Cardiac muscle cell (in vitro differentiated cells and primary cell): Measurements from ENCODE around the gene CLDN18. TPM values are rescaled to one million over a fixed set of nuclear protein-coding genes. Genes with fewer than 3 reads are reported as not detected.

Experiments
- DNase-seq, 2 donors: peaks; one replicate each; pipeline versions ENCODE4 v3.0.0 to v3.0.0-alpha.2; 2010 to 2017; ENCODE audit warnings: low read depth in 1 of 2, low spot score in 1 of 2
- H3K27ac ChIP-seq: fragments of 200-600 bp; sonication (generic); 2 replicates; pipeline ENCODE4 v1.5.1; 2016
- H3K27me3 ChIP-seq: fragments of 200-600 bp; sonication (generic); 2 replicates; pipeline ENCODE4 v1.6.0; 2016; ENCODE audit warnings: control low read depth
- H3K36me3 ChIP-seq: fragments of 200-600 bp; sonication (generic); 2 replicates; pipeline ENCODE4 v1.5.1; 2016; ENCODE audit warnings: control low read depth
- H3K4me1 ChIP-seq: fragments of 200-600 bp; sonication (generic); 2 replicates; pipeline ENCODE4 v1.8.1; 2017; ENCODE audit warnings: low read depth, mild to moderate bottlenecking, mixed run types
- H3K4me3 ChIP-seq: fragments of 200-600 bp; sonication (generic); 2 replicates; pipeline ENCODE4 v1.5.1; 2016; ENCODE audit warnings: mild to moderate bottlenecking
- H3K9me3 ChIP-seq: fragments of 200-600 bp; sonication (generic); 2 replicates; pipeline ENCODE4 v1.5.1; 2017; ENCODE audit warnings: low read depth, mild to moderate bottlenecking, control low read depth
- CTCF ChIP-seq: IDR thresholded peaks from 2 replicates; pipeline ENCODE4 v1.5.1; 2012; ENCODE audit warnings: low read depth, mild to moderate bottlenecking, low read length
- polyA plus RNA-seq: library from polyadenylated mRNA; unstranded; fragments of >200 nt; fragmentation: Nextera tagmentation; extraction: Ambion mirVana; gene quantifications from 2 replicates; pipeline ENCODE4 v1.2.1, GENCODE V29; 2016
- total RNA-seq: library from RNA; depleted of rRNA; stranded (reverse); fragments of >200 nt; gene quantifications from 2 replicates; pipeline ENCODE4 v1.2.3, GENCODE V29; 2016

CLDN18 gene
- total and polyA plus RNA-seq, 2 experiments from 2014 or later = 0.26 TPM; not detected in 1

GRCh38 chr3:138025553-138025952 lies 15.6 kb downstream of the CLDN18 start:
- no peak for DNase-seq
- Histone ChIP-seq H3K9me3 (no peaks in the 10 kb centered on the region), H3K4me1 (no peaks in the 10 kb centered on the region), H3K36me3 (no peaks in the 10 kb centered on the region), H3K27ac (no peak overlapping the region), H3K4me3 (no peak overlapping the region), H3K27me3 (no peaks in the 10 kb centered on the region)
- no peak for TF ChIP-seq CTCF

- H3K9me3 ChIP-seq = no peaks in the 10 kb centered on the region
- TF ChIP-seq CTCF = no peak
- no peaks in the 10 kb centered on the region for H3K27me3 ChIP-seq
- H3K4me3 ChIP-seq = no peak overlapping the region
- no peaks in the 10 kb centered on the region for H3K36me3 ChIP-seq
- no peaks in the 10 kb centered on the region for H3K4me1 ChIP-seq
- no peak for DNase-seq
- H3K27ac ChIP-seq = no peak overlapping the region
Observed at GRCh38 chr3:138027821-138028220, 17.9 kb downstream of the CLDN18 start.

GRCh38 chr3:138030734-138031280 lies 20.8 kb downstream of the CLDN18 start:
- Histone ChIP-seq H3K27me3 (no peaks in the 10 kb centered on the region), H3K9me3 (no peaks in the 10 kb centered on the region), H3K4me1 (no peaks in the 10 kb centered on the region), H3K27ac (no peak overlapping the region), H3K4me3 (no peak overlapping the region), H3K36me3 (no peaks in the 10 kb centered on the region)
- TF ChIP-seq CTCF = no peak
- no peak for DNase-seq

- H3K4me1 ChIP-seq = no peaks in the 10 kb centered on the region
Observed at GRCh38 chr3:138031536-138031935, 21.6 kb downstream of the CLDN18 start.

GRCh38 chr3:138032567-138032966 lies 22.6 kb downstream of the CLDN18 start:
- H3K27me3 ChIP-seq = no peaks in the 10 kb centered on the region
- no peak overlapping the region for H3K27ac ChIP-seq
- H3K4me1 ChIP-seq = no peaks in the 10 kb centered on the region
- DNase-seq = no peak
- H3K9me3 ChIP-seq = no peaks in the 10 kb centered on the region
- H3K36me3 ChIP-seq = no peaks in the 10 kb centered on the region
- no peak for TF ChIP-seq CTCF
- no peak overlapping the region for H3K4me3 ChIP-seq

More at GRCh38 chr3:138031536-138031935, 21.6 kb downstream of the CLDN18 start:
- no peak for TF ChIP-seq CTCF
- Histone ChIP-seq H3K9me3 (no peaks in the 10 kb centered on the region), H3K36me3 (no peaks in the 10 kb centered on the region), H3K27me3 (no peaks in the 10 kb centered on the region), H3K27ac (no peak overlapping the region), H3K4me3 (no peak overlapping the region)
- DNase-seq = no peak
